SH-SY5Y (cell line): ENCODE data around the gene GSAP.

Experiments used
- GATA2 ChIP-seq: IDR thresholded peaks from 2 replicates; pipeline ENCODE4 v1.6.1; 2011; ENCODE audit warnings: mild to moderate bottlenecking, low read depth, low read length
- GATA3 ChIP-seq: IDR thresholded peaks from 2 replicates; pipeline ENCODE4 v1.6.1; 2011; ENCODE audit warnings: low read depth, mild to moderate bottlenecking, low read length, moderate library complexity

The GSAP gene

GRCh38 chr7:77406421-77406820 lies 9.7 kb downstream of the GSAP start:
- TF ChIP-seq GATA3 (no peak), GATA2 (no peak)

- TF ChIP-seq GATA2 = no peak
- no peak for TF ChIP-seq GATA3
These were observed 11.5 kb downstream of the GSAP start for GRCh38 chr7:77404641-77405040.

GRCh38 chr7:77403957-77404356 lies 12.2 kb downstream of the GSAP start:
- no peak for TF ChIP-seq GATA3

DNA sequence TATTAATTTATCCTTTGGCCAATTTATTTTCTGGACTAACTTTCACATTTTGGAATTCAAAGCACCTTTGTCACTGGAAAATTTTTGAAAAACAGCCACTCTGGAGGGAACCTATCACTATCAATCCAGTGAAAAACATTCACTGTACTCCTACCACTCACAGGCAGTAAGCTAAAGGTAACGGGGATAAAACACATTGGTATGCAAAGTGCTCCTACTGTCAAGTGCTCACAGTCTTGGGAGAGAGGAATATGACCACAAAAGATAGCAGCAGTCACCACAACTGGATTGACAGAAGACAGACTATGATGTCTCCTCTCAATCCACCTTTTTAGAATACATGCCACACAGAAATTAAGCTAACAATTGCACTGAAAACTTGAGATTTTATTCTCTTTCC lies 13.3 kb downstream of the GSAP start:
- TF ChIP-seq GATA2 (no peak), GATA3 (no peak)

GRCh38 chr7:77401002-77401401 lies 15.1 kb downstream of the GSAP start:
- no peak for TF ChIP-seq GATA3
- no peak for TF ChIP-seq GATA2

DNA sequence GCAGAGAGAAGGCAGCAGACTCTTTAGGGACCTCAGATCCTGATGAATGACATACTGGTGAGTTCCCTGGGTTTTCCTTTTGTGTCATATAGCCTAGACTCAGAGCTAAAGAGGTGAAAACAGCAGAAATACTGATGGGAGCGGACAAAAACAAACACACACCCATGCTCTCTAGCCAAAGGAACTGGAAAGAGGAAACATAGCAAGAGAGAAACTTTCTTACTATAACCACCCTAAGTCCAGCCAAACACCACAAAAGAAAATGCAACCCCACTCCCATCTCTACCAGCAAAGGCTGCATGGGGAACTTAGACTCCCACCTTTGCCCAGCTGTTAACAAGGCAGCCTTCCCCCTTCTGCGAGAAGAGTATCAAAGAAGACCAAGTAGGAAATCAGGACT lies 16.3 kb downstream of the GSAP start:
- TF ChIP-seq GATA2 = no peak

- TF ChIP-seq GATA3 (no peak), GATA2 (no peak)
These were observed 19.1 kb downstream of the GSAP start for GRCh38 chr7:77396894-77397547.

GRCh38 chr7:77395626-77396025 lies 20.5 kb downstream of the GSAP start:
- TF ChIP-seq GATA3 (no peak), GATA2 (no peak)

GRCh38 chr7:77393954-77394353 lies 22.2 kb downstream of the GSAP start:
- TF ChIP-seq GATA3 (no peak), GATA2 (no peak)

GRCh38 chr7:77393261-77393660 lies 22.9 kb downstream of the GSAP start:
- TF ChIP-seq GATA3 = no peak
- no peak for TF ChIP-seq GATA2

- TF ChIP-seq GATA3 = no peak
- TF ChIP-seq GATA2 = no peak
These were observed 24.9 kb downstream of the GSAP start for GRCh38 chr7:77391230-77391629.

GRCh38 chr7:77388055-77388641 lies 28.0 kb downstream of the GSAP start:
- TF ChIP-seq GATA3 = no peak
- no peak for TF ChIP-seq GATA2

GRCh38 chr7:77386165-77386822 lies 29.9 kb downstream of the GSAP start:
- no peak for TF ChIP-seq GATA2

DNA sequence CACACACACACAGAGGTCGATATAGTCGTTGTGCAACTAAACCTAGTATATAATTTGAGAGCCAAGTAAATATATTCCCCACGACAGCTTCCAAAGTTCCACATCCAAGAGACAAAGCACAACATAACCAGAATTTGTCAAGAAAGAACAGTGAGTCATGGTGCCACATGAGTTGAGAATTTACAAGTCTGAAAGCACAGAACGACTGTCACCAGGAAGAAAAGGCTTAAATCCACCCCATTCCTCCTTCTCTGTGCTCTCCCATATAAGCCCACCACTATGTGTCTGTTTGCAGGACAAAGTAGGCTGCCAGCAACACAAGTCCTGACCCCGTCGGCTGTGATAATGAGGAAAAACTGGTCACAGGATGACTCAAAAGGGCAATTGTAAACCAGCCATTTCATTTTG lies 32.8 kb downstream of the GSAP start:
- no peak for TF ChIP-seq GATA2
- no peak for TF ChIP-seq GATA3

DNA sequence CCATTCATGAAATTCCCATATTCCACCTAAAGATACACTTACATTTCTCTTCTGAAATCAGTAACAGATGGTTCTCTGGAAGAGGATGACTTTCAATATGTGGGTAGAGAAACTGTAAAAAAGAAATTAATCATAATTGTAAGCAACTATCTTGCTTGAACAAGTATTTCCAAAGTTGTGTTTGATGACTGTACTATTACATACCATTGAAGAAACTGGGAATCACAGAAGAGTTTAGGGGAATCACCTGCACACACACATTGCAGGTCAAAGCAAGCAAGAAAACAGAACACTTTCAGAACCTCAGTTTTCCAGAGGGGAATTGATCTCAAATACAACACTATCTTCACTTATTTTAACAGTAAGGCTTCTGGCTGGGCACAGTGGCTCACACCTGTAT lies 33.6 kb downstream of the GSAP start:
- TF ChIP-seq GATA3 = no peak
